Heart left ventricle (tissue), 13 donors: ENCODE data around the gene PLCB3.

Source experiments
- POLR2A ChIP-seq, 2 donors: fragments of 450-650 bp; IDR thresholded peaks; one replicate each; pipeline ENCODE4 v1.6.1; 2017; ENCODE audit warnings: antibody characterized with exemption in 2 of 2, mild to moderate bottlenecking in 2 of 2, moderate library complexity in 2 of 2
- TF ChIP-seq, protein P1 (sequence below), 12 donors: fragments of 200-600 bp; sonication (generic) in 4 of 12; IDR thresholded peaks; one replicate each; pipeline versions ENCODE4 v1.5.0 to v1.8.0; 2018 to 2022; ENCODE audit warnings: antibody characterized with exemption in 12 of 12, mild to moderate bottlenecking in 5 of 12
- donor health status: ischemic (EF 13 %, LVEDD 7.1; RV severe dilation, severe dysfunction).
- donor health status: DM: no; HTN: yes; CAD: no.
- donor health status: DM: no; HTN: no; CAD: no.
- donor health status: ischemic (EF 25% LVEDD 6.9; RV normal size, moderate dysfunction).
- donor health status: ischemic (EF 25% LVEDD 5.7; RV mildly dilated, moderate dysfunction).
- donor health status: ischemic (EF 35%, LVEDD 5.7; RV mildly dilated, moderate dysfunction).
- donor health status: nonischemic (EF 11% LVEDD 7.7; RV severe dilation, severe dysfunction).
- donor health status: DM: yes; HTN: yes; CAD: no.
- donor health status: PGD.
- donor health status: ischemic (EF 29% LVEDD 5.4; RV normal size, mild dysfunction).
- donor health status: nonischemic (EF 23%, LVEDD 6.1; RV moderate dilation, normal function).

DNA sequence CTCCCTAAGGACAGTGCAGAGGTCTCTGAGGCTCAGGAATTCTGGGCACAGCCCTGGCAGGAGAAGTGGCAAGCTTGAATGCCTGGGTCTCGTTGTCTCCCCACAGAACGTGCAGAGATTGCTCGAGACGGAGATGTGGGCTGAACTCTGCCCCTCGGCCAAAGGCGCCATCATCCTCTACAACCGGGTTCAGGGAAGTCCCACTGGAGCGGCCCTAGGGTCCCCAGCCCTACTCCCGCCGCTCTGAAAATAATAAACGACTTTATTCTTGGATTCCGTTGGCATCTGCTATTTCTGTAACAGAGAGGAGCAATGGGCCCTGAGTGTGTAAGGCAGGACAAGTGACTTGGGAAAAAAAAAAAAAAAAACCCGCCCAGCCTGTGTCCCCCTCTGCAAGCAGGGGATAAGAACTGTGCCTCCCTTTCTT is 21.6 kb upstream of the PLCB3 start:
- TF ChIP-seq, protein P1, sequence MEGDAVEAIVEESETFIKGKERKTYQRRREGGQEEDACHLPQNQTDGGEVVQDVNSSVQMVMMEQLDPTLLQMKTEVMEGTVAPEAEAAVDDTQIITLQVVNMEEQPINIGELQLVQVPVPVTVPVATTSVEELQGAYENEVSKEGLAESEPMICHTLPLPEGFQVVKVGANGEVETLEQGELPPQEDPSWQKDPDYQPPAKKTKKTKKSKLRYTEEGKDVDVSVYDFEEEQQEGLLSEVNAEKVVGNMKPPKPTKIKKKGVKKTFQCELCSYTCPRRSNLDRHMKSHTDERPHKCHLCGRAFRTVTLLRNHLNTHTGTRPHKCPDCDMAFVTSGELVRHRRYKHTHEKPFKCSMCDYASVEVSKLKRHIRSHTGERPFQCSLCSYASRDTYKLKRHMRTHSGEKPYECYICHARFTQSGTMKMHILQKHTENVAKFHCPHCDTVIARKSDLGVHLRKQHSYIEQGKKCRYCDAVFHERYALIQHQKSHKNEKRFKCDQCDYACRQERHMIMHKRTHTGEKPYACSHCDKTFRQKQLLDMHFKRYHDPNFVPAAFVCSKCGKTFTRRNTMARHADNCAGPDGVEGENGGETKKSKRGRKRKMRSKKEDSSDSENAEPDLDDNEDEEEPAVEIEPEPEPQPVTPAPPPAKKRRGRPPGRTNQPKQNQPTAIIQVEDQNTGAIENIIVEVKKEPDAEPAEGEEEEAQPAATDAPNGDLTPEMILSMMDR (IDR thresholded peaks at IDR 0.05), result no peak
- TF ChIP-seq POLR2A (IDR thresholded peaks at IDR 0.05), result no peak
